A549 (cell line): ENCODE results near the gene CWF19L2. TPM values are rescaled to one million over a fixed set of nuclear protein-coding genes. Genes with fewer than 3 reads are reported as not detected.

Experiments used
- ATAC-seq, 2 experiments: fragments of 200-7000 bp in 1 of 2; fragments of >200 bp in 1 of 2; cut with Nextera tagmentation in 1 of 2; cut with Tn5 transposase in 1 of 2; 3 replicates each; pipeline versions ENCODE4 v1.8.0 to v1.9.1; 2018 to 2020; ENCODE audit warnings: mild to moderate bottlenecking in 1 of 2, moderate library complexity in 1 of 2
- CTCF ChIA-PET: fragments of 300-600 bp; sonication (Branson Sonifier 250); formaldehyde crosslinking; extraction: SDS; loops from one replicate; lab custom pipeline; 2021; ENCODE audit warnings: antibody characterized with exemption, inconsistent platforms; lab: Yijun Ruan, JAX
- POLR2A ChIA-PET: fragments of 350-600 bp; formaldehyde crosslinking; extraction: SDS; loops from one replicate; lab custom pipeline; 2021; ENCODE audit warnings: antibody characterized with exemption, inconsistent platforms; lab: Yijun Ruan, JAX
- DNase-seq, 2 experiments: peaks; one replicate each; pipeline versions ENCODE4 v3.0.0 to v3.0.0-alpha.2; 2011 to 2016; ENCODE audit warnings: low read depth in 1 of 2, low spot score in 1 of 2
- FAIRE-seq: peaks from 2 replicates; lab custom pipeline; 2011; peaks lifted over from hg19 to GRCh38; lab: Jason Lieb, UNC
- H3K27ac ChIP-seq, 2 experiments: fragments of >200 bp; sonication (Bioruptor Twin); formaldehyde crosslinking; 3 replicates each; pipeline ENCODE4 v1.5.1; 2016 to 2017
- H3K4me1 ChIP-seq: fragments of >200 bp; sonication (Bioruptor Twin); formaldehyde crosslinking; 3 replicates; pipeline ENCODE4 v1.6.1; 2016
- H3K4me2 ChIP-seq: fragments of >200 bp; sonication (Bioruptor Twin); formaldehyde crosslinking; 3 replicates; pipeline ENCODE4 v1.6.1; 2016
- H3K4me3 ChIP-seq: fragments of >200 bp; sonication (Bioruptor Twin); formaldehyde crosslinking; 3 replicates; pipeline ENCODE4 v1.5.1; 2016
- H3K9me3 ChIP-seq: fragments of >200 bp; sonication (Bioruptor Twin); formaldehyde crosslinking; 3 replicates; pipeline ENCODE4 v1.6.1; 2016
- CBX2 ChIP-seq: fragments of 200-600 bp; sonication (generic); IDR thresholded peaks from 2 replicates; pipeline ENCODE4 v1.6.1; 2016; ENCODE audit warnings: low read depth, mild to moderate bottlenecking, borderline replicate concordance
- CHD2 ChIP-seq: fragments of 150-350 bp; IDR thresholded peaks from 2 replicates; pipeline ENCODE4 v1.6.1; 2014; ENCODE audit warnings: low read length; ENCODE audit not compliant: partially characterized antibody
- CHD4 ChIP-seq: fragments of 200-600 bp; sonication (generic); IDR thresholded peaks from 2 replicates; pipeline ENCODE4 v1.6.1; 2016; ENCODE audit warnings: antibody characterized with exemption, mild to moderate bottlenecking, borderline replicate concordance
- EHMT2 ChIP-seq: fragments of 200-600 bp; sonication (generic); IDR thresholded peaks from 2 replicates; pipeline ENCODE4 v1.6.1; 2016; ENCODE audit warnings: antibody characterized with exemption, low read depth, mild to moderate bottlenecking, moderate library complexity
- ESRRA ChIP-seq: fragments of 150-350 bp; IDR thresholded peaks from 2 replicates; pipeline ENCODE4 v1.6.1; 2014; ENCODE audit warnings: mild to moderate bottlenecking, low read length, borderline replicate concordance
- FOSB ChIP-seq: fragments of 250-450 bp; sonication (Bioruptor Pico); IDR thresholded peaks from 2 replicates; pipeline ENCODE4 v1.5.0; 2020; ENCODE audit warnings: mild to moderate bottlenecking, moderate library complexity
- HDAC2 ChIP-seq: fragments of 200-600 bp; sonication (generic); IDR thresholded peaks from 2 replicates; pipeline ENCODE4 v1.6.1; 2016
- HOXA7 ChIP-seq: fragments of 250-450 bp; sonication (Bioruptor Pico); IDR thresholded peaks from 2 replicates; pipeline ENCODE4 v1.5.0; 2020; ENCODE audit warnings: mild to moderate bottlenecking, moderate library complexity
- HOXB13 ChIP-seq: fragments of 250-450 bp; sonication (Bioruptor Pico); IDR thresholded peaks from 2 replicates; pipeline ENCODE4 v1.5.0; 2020; ENCODE audit warnings: low read depth, mild to moderate bottlenecking, moderate library complexity
- MAZ ChIP-seq: fragments of 150-350 bp; IDR thresholded peaks from 2 replicates; pipeline ENCODE4 v1.6.1; 2014; ENCODE audit warnings: antibody characterized with exemption, low read depth, low read length, borderline replicate concordance
- MYC ChIP-seq: IDR thresholded peaks from 2 replicates; pipeline ENCODE4 v1.6.1; 2012; ENCODE audit warnings: mild to moderate bottlenecking, inconsistent platforms, low read length, improper control_type of control experiment, borderline replicate concordance
- NPAS2 ChIP-seq: fragments of 250-450 bp; sonication (Bioruptor Pico); IDR thresholded peaks from 2 replicates; pipeline ENCODE4 v1.8.0; 2022; ENCODE audit warnings: mild to moderate bottlenecking, moderate library complexity, borderline replicate concordance
- PHF8 ChIP-seq: fragments of 200-600 bp; sonication (generic); IDR thresholded peaks from 2 replicates; pipeline ENCODE4 v1.6.1; 2016; ENCODE audit warnings: low read depth, mild to moderate bottlenecking, antibody characterized with exemption, moderate library complexity, borderline replicate concordance
- POLR2A ChIP-seq: IDR thresholded peaks from 2 replicates; pipeline ENCODE4 v1.6.1; 2012; ENCODE audit warnings: mild to moderate bottlenecking, low read length
- RFX5 ChIP-seq: fragments of 450-650 bp; IDR thresholded peaks from 2 replicates; pipeline ENCODE4 v1.7.1; 2014; ENCODE audit warnings: antibody characterized with exemption, mild to moderate bottlenecking, moderate library complexity
- SREBF2 ChIP-seq: fragments of 450-650 bp; IDR thresholded peaks from 2 replicates; pipeline ENCODE4 v1.6.1; 2014; ENCODE audit warnings: mild to moderate bottlenecking, moderate library complexity
- TP53 ChIP-seq: fragments of 250-450 bp; sonication (Bioruptor Pico); IDR thresholded peaks from 2 replicates; pipeline ENCODE4 v1.5.0; 2021; ENCODE audit warnings: mild to moderate bottlenecking, moderate library complexity
- ZFP36 ChIP-seq: fragments of 450-650 bp; IDR thresholded peaks from 2 replicates; pipeline ENCODE4 v1.6.1; 2014; ENCODE audit warnings: borderline replicate concordance; ENCODE audit not compliant: partially characterized antibody
- ZSCAN20 ChIP-seq: fragments of 250-450 bp; sonication (Bioruptor Pico); IDR thresholded peaks from 2 replicates; pipeline ENCODE4 v1.8.0; 2022; ENCODE audit warnings: mild to moderate bottlenecking, moderate library complexity
- WGBS: methylation state at CpG from one replicate; pipeline ENCODE4 v1.1.6; 2017; ENCODE audit errors: missing lambda C conversion rate; 5-methylcytosine and 5-hydroxymethylcytosine counted together
- polyA plus RNA-seq, 4 experiments: library from polyadenylated mRNA; depleted of rRNA in 3 of 4; stranded (reverse); fragments of >200 nt; fragmentation: RNase III in 1 of 4; extraction: RNeasy Plus Mini Kit Qiagen cat#74134 plus additional on column Dnase treatment in 1 of 4; gene quantifications; 2 replicates in 3 of 4; 3 replicates in 1 of 4; pipeline ENCODE4 v1.2.3, GENCODE V29; 2011 to 2017
- TF ChIP-seq, protein P1 (sequence below): IDR thresholded peaks from 2 replicates; pipeline ENCODE4 v1.6.1; 2012
- TF ChIP-seq, protein P2 (sequence below): fragments of 250-450 bp; sonication (Bioruptor Pico); IDR thresholded peaks from 2 replicates; pipeline ENCODE4 v1.5.0; 2021; ENCODE audit warnings: mild to moderate bottlenecking, moderate library complexity, borderline replicate concordance
- TF ChIP-seq, protein P3 (sequence below): fragments of 200-600 bp; sonication (generic); IDR thresholded peaks from 2 replicates; pipeline ENCODE4 v1.6.1; 2016; ENCODE audit warnings: antibody characterized with exemption, mild to moderate bottlenecking, moderate library complexity

The CWF19L2 gene
- polyA plus RNA-seq, 2 of the 4 experiments (the other 2 are of a cell fraction), result 5.4 to 5.8 TPM

DNA sequence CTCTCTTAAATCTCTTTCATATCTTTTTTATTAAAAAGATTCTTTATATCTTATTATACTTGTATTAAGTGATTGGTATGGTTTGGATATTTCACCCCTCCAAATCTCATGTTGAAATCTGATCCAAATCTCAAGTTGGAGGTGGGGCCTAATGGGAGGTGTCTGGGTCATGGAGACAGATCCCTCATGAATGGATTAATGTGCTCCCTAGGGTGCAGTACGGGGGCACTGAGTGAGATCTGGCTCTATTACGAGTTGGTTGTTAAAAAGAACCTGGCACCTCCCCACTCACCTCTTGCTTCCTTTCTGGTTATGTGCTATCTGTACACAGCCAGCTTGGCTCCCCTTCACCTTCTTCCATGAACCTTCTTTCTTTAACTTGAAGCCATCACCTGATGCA lies 149.6 kb downstream of the CWF19L2 start:
- ChIA-PET POLR2A (no interaction called here), CTCF (no interaction called here)
- TF ChIP-seq CHD4, result no peak
- TF ChIP-seq, protein P1, sequence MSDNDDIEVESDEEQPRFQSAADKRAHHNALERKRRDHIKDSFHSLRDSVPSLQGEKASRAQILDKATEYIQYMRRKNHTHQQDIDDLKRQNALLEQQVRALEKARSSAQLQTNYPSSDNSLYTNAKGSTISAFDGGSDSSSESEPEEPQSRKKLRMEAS, result no peak
- TF ChIP-seq HDAC2, result no peak
- no peak for TF ChIP-seq POLR2A
- no peak for TF ChIP-seq HOXA7
- H3K27ac ChIP-seq, result no peak overlapping the region
- 84% methylated on average over 2 of the region's 2 CpGs for WGBS
- FAIRE-seq (no peak), ATAC-seq (no peak), DNase-seq (no peak)
- no peak overlapping the region for H3K4me3 ChIP-seq
- H3K4me1 ChIP-seq, result no peaks in the 10 kb centered on the region
- H3K9me3 ChIP-seq, result no peaks in the 10 kb centered on the region
- no peak overlapping the region for H3K4me2 ChIP-seq

DNA sequence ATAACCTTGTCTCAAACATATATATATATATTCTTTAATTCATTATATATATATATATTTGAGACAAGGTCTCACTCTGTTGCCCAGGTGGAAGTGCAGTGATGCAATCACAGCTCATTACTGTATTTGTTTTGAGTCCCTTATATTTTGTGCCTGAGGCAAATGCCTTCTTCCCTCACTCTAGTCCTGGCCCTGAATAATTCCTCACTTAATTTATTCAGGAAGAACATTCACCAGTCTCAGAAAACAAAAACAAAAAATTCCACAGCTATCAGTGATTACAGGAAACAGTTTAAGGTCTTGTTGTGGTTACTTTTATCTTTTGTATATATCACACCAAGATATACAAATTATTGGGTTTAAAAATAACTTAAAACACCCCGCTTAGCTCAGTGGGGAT lies 155.7 kb downstream of the CWF19L2 start:
- ChIA-PET CTCF (no interaction called here), POLR2A (no interaction called here)
- no peak for ATAC-seq
- Histone ChIP-seq H3K4me2 (no peak overlapping the region), H3K4me3 (no peak overlapping the region), H3K9me3 (no peaks in the 10 kb centered on the region), H3K4me1 (no peaks in the 10 kb centered on the region), H3K27ac (no peak overlapping the region)
- FAIRE-seq, result no peak
- 90% methylated on average over 1 of the region's 1 CpG for WGBS
- DNase-seq, result no peak
- TF ChIP-seq EHMT2 (no peak), ESRRA (no peak)

DNA sequence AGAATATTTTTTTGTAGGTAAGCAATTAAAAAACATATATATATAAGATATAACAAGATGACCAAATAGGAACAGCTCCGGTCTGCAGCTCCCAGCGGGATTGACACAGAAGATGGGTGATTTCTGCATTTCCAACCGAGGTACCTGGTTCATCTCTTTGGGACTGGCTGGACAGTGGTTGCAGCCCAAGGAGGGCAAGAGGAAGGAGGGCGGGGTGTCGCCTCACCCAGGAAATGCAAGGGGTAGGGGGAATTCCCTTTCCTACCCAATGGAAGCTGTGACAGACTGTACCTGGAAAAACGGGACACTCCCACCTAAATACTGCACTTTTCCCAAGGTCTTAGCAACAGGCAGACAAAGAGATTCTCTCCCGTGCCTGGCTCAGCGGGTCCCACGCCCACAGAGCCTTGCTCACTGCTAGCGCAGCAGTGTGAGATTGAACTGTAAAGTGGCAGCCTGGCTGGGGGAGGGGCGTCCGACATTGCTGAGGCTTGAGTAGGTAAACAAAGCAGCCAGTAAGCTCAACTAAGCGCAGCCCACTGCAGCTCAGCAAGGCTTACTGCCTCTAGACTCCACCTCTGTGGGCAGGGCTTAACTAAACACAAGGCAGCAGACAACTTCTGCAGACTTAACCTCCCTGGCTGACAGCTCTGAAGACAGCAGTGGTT lies 163.8 kb downstream of the CWF19L2 start:
- no peak for DNase-seq
- no peaks in the 10 kb centered on the region for H3K4me1 ChIP-seq
- H3K4me2 ChIP-seq, result no peak overlapping the region
- no peak overlapping the region for H3K4me3 ChIP-seq
- POLR2A ChIA-PET, result no interaction called here
- no peak overlapping the region for H3K27ac ChIP-seq
- no peaks in the 10 kb centered on the region for H3K9me3 ChIP-seq
- 95% methylated on average over 12 of the region's 13 CpGs for WGBS
- TF ChIP-seq MYC (no peak), MAZ (no peak), PHF8 (no peak), CBX2 (no peak)
- TF ChIP-seq, protein P2, sequence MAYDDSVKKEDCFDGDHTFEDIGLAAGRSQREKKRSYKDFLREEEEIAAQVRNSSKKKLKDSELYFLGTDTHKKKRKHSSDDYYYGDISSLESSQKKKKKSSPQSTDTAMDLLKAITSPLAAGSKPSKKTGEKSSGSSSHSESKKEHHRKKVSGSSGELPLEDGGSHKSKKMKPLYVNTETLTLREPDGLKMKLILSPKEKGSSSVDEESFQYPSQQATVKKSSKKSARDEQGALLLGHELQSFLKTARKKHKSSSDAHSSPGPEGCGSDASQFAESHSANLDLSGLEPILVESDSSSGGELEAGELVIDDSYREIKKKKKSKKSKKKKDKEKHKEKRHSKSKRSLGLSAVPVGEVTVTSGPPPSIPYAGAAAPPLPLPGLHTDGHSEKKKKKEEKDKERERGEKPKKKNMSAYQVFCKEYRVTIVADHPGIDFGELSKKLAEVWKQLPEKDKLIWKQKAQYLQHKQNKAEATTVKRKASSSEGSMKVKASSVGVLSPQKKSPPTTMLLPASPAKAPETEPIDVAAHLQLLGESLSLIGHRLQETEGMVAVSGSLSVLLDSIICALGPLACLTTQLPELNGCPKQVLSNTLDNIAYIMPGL (CRISPR knock-in tag), result no peak
- FAIRE-seq, result no peak
- ATAC-seq, result no peak
- CTCF ChIA-PET, result no interaction called here

DNA sequence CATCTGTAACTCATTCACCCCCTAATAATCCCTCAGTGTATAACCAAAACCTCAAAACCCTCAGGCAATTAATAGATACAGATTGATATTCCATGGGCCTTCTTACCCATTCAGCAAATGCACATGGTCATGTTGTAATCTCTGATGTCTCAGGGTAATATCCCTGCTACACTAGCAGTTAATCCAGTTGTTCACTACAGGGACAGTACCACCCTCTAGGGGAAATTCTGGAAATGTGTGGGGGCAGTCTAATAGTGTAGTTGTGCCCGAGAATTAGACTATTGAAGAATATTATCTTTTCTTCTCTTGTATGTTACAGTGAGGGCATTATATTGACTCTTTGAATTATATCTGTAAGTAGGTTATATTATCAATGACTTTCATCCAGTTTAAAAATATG lies 175.4 kb downstream of the CWF19L2 start:
- ChIA-PET POLR2A (no interaction called here), CTCF (no interaction called here)
- FAIRE-seq (no peak), ATAC-seq (no peak), DNase-seq (no peak)
- H3K4me1 ChIP-seq, result no peaks in the 10 kb centered on the region
- H3K4me3 ChIP-seq, result no peak overlapping the region
- H3K27ac ChIP-seq, result no peak overlapping the region
- no peak overlapping the region for H3K4me2 ChIP-seq
- 92% methylated on average over 1 of the region's 1 CpG for WGBS
- H3K9me3 ChIP-seq, result no peaks in the 10 kb centered on the region
- TF ChIP-seq SREBF2 (no peak), PHF8 (no peak), HOXB13 (no peak), TP53 (no peak), FOSB (no peak), ZSCAN20 (CRISPR knock-in tag) (no peak), RFX5 (no peak), NPAS2 (no peak), CHD2 (no peak), ZFP36 (no peak), EHMT2 (no peak)
- TF ChIP-seq, protein P3, sequence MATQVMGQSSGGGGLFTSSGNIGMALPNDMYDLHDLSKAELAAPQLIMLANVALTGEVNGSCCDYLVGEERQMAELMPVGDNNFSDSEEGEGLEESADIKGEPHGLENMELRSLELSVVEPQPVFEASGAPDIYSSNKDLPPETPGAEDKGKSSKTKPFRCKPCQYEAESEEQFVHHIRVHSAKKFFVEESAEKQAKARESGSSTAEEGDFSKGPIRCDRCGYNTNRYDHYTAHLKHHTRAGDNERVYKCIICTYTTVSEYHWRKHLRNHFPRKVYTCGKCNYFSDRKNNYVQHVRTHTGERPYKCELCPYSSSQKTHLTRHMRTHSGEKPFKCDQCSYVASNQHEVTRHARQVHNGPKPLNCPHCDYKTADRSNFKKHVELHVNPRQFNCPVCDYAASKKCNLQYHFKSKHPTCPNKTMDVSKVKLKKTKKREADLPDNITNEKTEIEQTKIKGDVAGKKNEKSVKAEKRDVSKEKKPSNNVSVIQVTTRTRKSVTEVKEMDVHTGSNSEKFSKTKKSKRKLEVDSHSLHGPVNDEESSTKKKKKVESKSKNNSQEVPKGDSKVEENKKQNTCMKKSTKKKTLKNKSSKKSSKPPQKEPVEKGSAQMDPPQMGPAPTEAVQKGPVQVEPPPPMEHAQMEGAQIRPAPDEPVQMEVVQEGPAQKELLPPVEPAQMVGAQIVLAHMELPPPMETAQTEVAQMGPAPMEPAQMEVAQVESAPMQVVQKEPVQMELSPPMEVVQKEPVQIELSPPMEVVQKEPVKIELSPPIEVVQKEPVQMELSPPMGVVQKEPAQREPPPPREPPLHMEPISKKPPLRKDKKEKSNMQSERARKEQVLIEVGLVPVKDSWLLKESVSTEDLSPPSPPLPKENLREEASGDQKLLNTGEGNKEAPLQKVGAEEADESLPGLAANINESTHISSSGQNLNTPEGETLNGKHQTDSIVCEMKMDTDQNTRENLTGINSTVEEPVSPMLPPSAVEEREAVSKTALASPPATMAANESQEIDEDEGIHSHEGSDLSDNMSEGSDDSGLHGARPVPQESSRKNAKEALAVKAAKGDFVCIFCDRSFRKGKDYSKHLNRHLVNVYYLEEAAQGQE, result no peak
